ENCODE results near the gene MAP2.

DNA sequence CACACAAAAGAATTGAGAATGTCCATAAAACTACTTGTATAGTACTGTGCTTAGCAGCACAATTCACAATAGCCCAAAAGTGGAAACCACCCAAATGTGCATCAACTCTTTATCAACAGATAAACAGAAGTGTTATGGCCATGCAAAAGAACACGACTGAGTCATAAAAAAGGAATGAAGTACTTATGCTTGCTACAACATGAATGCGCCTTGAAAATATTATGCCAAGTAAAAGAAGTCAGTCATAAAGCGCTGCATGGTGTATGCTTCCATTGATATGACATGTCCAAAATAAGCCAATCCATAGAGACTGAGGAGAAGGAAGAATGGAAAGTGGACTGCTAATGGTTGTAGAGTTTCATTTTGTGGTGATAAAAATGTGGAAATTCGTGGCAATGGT, 12.1 kb upstream of the MAP2 start:
- no peak for TF ChIP-seq EZH2phosphoT487 (IDR thresholded peaks at IDR 0.05; ENCODE audit: unreplicated experiment)
- TF ChIP-seq CTCF (conservative IDR thresholded peaks at IDR 0.05; ENCODE audit: low read depth in 2 of 2) = no peak
- TF ChIP-seq POLR2AphosphoS5 (IDR thresholded peaks at IDR 0.05; ENCODE audit: low read depth) = no peak
- TF ChIP-seq EZH2 (IDR thresholded peaks at IDR 0.05; ENCODE audit: low read depth, unreplicated experiment) = no peak

Data from GM23338 (cell line).